Measurements from ENCODE around the gene NECAP2. TPM values are rescaled to one million over a fixed set of nuclear protein-coding genes. Genes with fewer than 3 reads are reported as not detected.

NECAP2 gene
- total and polyA plus RNA-seq, 10 of the 15 experiments (the other 5 are each of a cell fraction or from before 2014, with no cell fraction given): 16.3 to 98.0 (median 57.4) TPM

DNA sequence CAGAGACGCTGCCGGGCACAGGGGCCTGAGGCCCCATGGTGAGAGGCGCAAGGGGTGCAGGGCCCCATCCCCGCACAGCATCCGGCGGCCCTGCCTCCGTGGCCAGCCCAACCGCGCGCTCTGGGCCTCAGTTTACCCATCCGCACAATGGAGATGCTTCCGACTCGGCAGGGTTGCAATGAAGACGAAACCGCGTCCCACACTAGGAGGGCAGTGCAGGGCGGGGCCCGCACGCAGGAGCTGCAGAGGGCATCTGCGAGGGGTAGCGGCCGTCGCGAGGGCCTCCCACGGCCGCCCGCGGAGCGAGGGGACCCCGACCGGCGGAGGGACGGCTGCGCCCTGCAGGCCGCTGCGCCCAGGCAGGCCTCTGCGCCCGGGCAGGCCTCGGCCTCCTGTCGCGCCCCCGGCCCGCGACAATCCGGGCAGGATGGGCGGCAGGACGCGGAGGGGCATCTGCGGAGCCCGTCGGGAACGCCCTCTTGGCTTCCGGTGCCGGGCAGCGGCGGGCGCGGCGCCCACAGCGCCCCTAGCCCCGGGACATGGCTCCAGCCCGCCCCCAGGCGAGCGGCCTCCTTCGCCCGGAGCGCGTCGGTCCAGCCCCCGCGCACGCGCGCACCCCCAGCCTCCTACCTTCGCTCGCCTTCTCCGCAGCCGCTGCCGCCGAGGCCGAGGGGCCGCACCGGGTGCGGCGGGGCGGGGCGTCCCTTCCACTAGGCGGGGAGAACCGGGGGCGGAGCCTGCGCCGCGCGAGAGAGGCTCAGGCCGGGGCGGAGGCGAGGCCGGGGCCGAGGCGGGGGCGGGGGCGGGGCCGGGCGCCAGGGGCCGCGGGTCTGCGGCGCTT, 58.3 kb downstream of the NECAP2 start (continued):
- TF ChIP-seq GATAD2B (conservative IDR thresholded peaks at IDR 0.05; ENCODE audit: low read depth) (peak; percentile 87), TCF7 (IDR thresholded peaks at IDR 0.05; ENCODE audit: borderline replicate concordance) (no peak), SREBF2 (IDR thresholded peaks at IDR 0.05; ENCODE audit: low read length) (no peak), BACH1 (IDR thresholded peaks at IDR 0.05; ENCODE audit: borderline replicate concordance) (peak; percentile 46; the same call in 1 of the 2 replicates), ATF7 (IDR thresholded peaks at IDR 0.05; ENCODE audit: low read depth) (no peak), NR2C1 (IDR thresholded peaks at IDR 0.05) (no peak), ZBED1 (IDR thresholded peaks at IDR 0.05; ENCODE audit: borderline replicate concordance) (no peak), YBX1 (IDR thresholded peaks at IDR 0.05) (no peak), RAD51 (IDR thresholded peaks at IDR 0.05) (no peak), MTA3 (IDR thresholded peaks at IDR 0.05; ENCODE audit: borderline replicate concordance, low read length) (no peak), CTCF (IDR thresholded peaks at IDR 0.05 in 2 of 3, conservative IDR thresholded peaks at IDR 0.05 in 1 of 3; ENCODE audit: control insufficient read depth in 2 of 3, extremely low read depth in 1 of 3, insufficient read depth in 1 of 3, low read depth in 3 of 3, low read length in 3 of 3) (peak in 1 of 3 experiments; percentile 26; a peak in 2 of 6 replicates), IRF4 (IDR thresholded peaks at IDR 0.05; ENCODE audit: low read depth, low read length) (no peak), RB1 (IDR thresholded peaks at IDR 0.05; ENCODE audit: borderline replicate concordance) (no peak)
- TF ChIP-seq, protein P1, sequence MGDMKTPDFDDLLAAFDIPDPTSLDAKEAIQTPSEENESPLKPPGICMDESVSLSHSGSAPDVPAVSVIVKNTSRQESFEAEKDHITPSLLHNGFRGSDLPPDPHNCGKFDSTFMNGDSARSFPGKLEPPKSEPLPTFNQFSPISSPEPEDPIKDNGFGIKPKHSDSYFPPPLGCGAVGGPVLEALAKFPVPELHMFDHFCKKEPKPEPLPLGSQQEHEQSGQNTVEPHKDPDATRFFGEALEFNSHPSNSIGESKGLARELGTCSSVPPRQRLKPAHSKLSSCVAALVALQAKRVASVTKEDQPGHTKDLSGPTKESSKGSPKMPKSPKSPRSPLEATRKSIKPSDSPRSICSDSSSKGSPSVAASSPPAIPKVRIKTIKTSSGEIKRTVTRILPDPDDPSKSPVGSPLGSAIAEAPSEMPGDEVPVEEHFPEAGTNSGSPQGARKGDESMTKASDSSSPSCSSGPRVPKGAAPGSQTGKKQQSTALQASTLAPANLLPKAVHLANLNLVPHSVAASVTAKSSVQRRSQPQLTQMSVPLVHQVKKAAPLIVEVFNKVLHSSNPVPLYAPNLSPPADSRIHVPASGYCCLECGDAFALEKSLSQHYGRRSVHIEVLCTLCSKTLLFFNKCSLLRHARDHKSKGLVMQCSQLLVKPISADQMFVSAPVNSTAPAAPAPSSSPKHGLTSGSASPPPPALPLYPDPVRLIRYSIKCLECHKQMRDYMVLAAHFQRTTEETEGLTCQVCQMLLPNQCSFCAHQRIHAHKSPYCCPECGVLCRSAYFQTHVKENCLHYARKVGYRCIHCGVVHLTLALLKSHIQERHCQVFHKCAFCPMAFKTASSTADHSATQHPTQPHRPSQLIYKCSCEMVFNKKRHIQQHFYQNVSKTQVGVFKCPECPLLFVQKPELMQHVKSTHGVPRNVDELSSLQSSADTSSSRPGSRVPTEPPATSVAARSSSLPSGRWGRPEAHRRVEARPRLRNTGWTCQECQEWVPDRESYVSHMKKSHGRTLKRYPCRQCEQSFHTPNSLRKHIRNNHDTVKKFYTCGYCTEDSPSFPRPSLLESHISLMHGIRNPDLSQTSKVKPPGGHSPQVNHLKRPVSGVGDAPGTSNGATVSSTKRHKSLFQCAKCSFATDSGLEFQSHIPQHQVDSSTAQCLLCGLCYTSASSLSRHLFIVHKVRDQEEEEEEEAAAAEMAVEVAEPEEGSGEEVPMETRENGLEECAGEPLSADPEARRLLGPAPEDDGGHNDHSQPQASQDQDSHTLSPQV (IDR thresholded peaks at IDR 0.05): 0 out of 2 replicates have a peak, but pooled peaks have one; percentile 37
- TF ChIP-seq, protein P2, sequence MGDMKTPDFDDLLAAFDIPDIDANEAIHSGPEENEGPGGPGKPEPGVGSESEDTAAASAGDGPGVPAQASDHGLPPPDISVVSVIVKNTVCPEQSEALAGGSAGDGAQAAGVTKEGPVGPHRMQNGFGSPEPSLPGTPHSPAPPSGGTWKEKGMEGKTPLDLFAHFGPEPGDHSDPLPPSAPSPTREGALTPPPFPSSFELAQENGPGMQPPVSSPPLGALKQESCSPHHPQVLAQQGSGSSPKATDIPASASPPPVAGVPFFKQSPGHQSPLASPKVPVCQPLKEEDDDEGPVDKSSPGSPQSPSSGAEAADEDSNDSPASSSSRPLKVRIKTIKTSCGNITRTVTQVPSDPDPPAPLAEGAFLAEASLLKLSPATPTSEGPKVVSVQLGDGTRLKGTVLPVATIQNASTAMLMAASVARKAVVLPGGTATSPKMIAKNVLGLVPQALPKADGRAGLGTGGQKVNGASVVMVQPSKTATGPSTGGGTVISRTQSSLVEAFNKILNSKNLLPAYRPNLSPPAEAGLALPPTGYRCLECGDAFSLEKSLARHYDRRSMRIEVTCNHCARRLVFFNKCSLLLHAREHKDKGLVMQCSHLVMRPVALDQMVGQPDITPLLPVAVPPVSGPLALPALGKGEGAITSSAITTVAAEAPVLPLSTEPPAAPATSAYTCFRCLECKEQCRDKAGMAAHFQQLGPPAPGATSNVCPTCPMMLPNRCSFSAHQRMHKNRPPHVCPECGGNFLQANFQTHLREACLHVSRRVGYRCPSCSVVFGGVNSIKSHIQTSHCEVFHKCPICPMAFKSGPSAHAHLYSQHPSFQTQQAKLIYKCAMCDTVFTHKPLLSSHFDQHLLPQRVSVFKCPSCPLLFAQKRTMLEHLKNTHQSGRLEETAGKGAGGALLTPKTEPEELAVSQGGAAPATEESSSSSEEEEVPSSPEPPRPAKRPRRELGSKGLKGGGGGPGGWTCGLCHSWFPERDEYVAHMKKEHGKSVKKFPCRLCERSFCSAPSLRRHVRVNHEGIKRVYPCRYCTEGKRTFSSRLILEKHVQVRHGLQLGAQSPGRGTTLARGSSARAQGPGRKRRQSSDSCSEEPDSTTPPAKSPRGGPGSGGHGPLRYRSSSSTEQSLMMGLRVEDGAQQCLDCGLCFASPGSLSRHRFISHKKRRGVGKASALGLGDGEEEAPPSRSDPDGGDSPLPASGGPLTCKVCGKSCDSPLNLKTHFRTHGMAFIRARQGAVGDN (IDR thresholded peaks at IDR 0.05): peak; percentile 61
- TF ChIP-seq, protein P3, sequence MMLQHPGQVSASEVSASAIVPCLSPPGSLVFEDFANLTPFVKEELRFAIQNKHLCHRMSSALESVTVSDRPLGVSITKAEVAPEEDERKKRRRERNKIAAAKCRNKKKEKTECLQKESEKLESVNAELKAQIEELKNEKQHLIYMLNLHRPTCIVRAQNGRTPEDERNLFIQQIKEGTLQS (IDR thresholded peaks at IDR 0.05; ENCODE audit: borderline replicate concordance, extremely low read depth, low read depth, low read length): no peak
- TF ChIP-seq, protein P4, sequence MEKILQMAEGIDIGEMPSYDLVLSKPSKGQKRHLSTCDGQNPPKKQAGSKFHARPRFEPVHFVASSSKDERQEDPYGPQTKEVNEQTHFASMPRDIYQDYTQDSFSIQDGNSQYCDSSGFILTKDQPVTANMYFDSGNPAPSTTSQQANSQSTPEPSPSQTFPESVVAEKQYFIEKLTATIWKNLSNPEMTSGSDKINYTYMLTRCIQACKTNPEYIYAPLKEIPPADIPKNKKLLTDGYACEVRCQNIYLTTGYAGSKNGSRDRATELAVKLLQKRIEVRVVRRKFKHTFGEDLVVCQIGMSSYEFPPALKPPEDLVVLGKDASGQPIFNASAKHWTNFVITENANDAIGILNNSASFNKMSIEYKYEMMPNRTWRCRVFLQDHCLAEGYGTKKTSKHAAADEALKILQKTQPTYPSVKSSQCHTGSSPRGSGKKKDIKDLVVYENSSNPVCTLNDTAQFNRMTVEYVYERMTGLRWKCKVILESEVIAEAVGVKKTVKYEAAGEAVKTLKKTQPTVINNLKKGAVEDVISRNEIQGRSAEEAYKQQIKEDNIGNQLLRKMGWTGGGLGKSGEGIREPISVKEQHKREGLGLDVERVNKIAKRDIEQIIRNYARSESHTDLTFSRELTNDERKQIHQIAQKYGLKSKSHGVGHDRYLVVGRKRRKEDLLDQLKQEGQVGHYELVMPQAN (conservative IDR thresholded peaks at IDR 0.05): peak; percentile 76

All from GM12878 (cell line).